Vagina (tissue), 2 donors: ENCODE results near the gene SLC35A3.

Experiments used
- POLR2A ChIP-seq, 2 donors: fragments of 450-650 bp; IDR thresholded peaks; one replicate each; pipeline ENCODE4 v1.6.1; 2017; ENCODE audit warnings: antibody characterized with exemption in 2 of 2, mild to moderate bottlenecking in 2 of 2, moderate library complexity in 2 of 2
- POLR2AphosphoS5 ChIP-seq, 2 donors: sonication (generic); formaldehyde crosslinking; IDR thresholded peaks; one replicate each; pipeline ENCODE4 v1.9.0; 2017; ENCODE audit warnings: antibody characterized with exemption in 2 of 2, mild to moderate bottlenecking in 2 of 2, low read depth in 1 of 2; ENCODE audit not compliant: insufficient read depth in 1 of 2

DNA sequence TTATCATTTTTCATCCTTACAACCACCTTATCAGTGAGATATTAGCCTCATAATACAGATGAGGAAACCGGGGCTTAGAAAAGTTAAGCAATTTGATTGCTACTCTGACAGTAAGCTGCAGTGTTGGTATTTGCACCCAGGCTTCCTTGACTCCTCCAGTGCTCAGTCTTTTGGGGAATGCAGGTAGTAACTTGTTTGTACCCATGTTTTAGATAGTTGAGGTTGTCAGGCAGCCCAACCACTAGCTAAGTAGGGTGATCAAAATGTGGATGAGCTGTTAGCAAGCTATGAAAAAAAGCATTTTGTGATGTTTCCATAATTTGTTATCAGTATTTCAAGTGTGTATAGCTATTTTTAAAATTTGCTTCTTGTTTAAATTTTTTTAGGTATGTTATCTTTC lies 82.1 kb downstream of the SLC35A3 start:
- TF ChIP-seq POLR2AphosphoS5 (IDR thresholded peaks at IDR 0.05; ENCODE audit: insufficient read depth in 1 of 2, low read depth in 1 of 2) (no peak), POLR2A (IDR thresholded peaks at IDR 0.05) (no peak)
